B cell (primary cell): ENCODE data around the gene TEX9. TPM values are rescaled to one million over a fixed set of nuclear protein-coding genes. Genes with fewer than 3 reads are reported as not detected.

ENCODE experiments used
- ATAC-seq: fragments of 200-7000 bp; cut with Tn5 transposase; one replicate; pipeline ENCODE4 v1.10.0; 2021; ENCODE audit warnings: low read depth, mild to moderate bottlenecking, moderate number of reproducible peaks, moderate library complexity
- CTCF ChIA-PET: fragments of 350-600 bp; sonication (Branson Sonifier 250); formaldehyde crosslinking; loops from one replicate; lab custom pipeline; 2021; ENCODE audit warnings: antibody characterized with exemption, inconsistent platforms; lab: Charles Lee
- POLR2A ChIA-PET: fragments of 350-600 bp; sonication (Branson Sonifier 250); formaldehyde crosslinking; loops from one replicate; lab custom pipeline; 2021; ENCODE audit warnings: antibody characterized with exemption; lab: Charles Lee
- DNase-seq: peaks from one replicate; pipeline ENCODE4 v3.0.0; 2013
- H2AFZ ChIP-seq: 2 replicates; pipeline ENCODE4 v1.6.1; 2012; ENCODE audit warnings: mild to moderate bottlenecking, low read depth, low read length; ENCODE audit not compliant: insufficient read depth, poor library complexity, severe bottlenecking
- H3K27ac ChIP-seq, 2 donors: 1 replicate in 1 of 2; 2 replicates in 1 of 2; pipeline ENCODE4 v1.5.1; 2012 to 2013; ENCODE audit warnings: low read length in 2 of 2, mild to moderate bottlenecking in 2 of 2, moderate library complexity in 1 of 2
- H3K27me3 ChIP-seq, 4 experiments: fragments of 200-600 bp in 1 of 4; sonication (generic) in 1 of 4; replicated peaks in 1 of 4; 1 replicate in 2 of 4; 2 replicates in 2 of 4; pipeline versions ENCODE4 v1.6.1 to v1.7.0; 2013 to 2016; ENCODE audit warnings: low read length in 3 of 4, mild to moderate bottlenecking in 2 of 4, mixed read lengths in 1 of 4, moderate library complexity in 1 of 4; ENCODE audit not compliant: insufficient read depth in 4 of 4, control insufficient read depth in 3 of 4; ENCODE audit errors: control extremely low read depth in 1 of 4
- H3K36me3 ChIP-seq, 2 experiments: replicated peaks in 1 of 2; 1 replicate in 1 of 2; 2 replicates in 1 of 2; pipeline versions ENCODE4 v1.6.1 to v1.7.1; 2013; ENCODE audit warnings: low read length in 1 of 2; ENCODE audit not compliant: insufficient read depth in 2 of 2, control insufficient read depth in 1 of 2; ENCODE audit errors: control extremely low read depth in 1 of 2, extremely low read depth in 1 of 2
- H3K4me1 ChIP-seq, 2 donors: fragments of 200-600 bp in 1 of 2; sonication (generic) in 1 of 2; 1 replicate in 1 of 2; 2 replicates in 1 of 2; pipeline versions ENCODE4 v1.5.1 to v1.6.1; 2013 to 2017; ENCODE audit warnings: low read length in 2 of 2; ENCODE audit not compliant: control insufficient read depth in 2 of 2, insufficient read depth in 2 of 2
- H3K4me2 ChIP-seq: replicated peaks from 2 replicates; pipeline ENCODE3; 2012; ENCODE audit warnings: mild to moderate bottlenecking, low read depth, low read length; ENCODE audit not compliant: poor library complexity, severe bottlenecking
- H3K4me3 ChIP-seq, 5 experiments: fragments of 200-600 bp in 1 of 5; sonication (generic) in 1 of 5; 1 replicate in 3 of 5; 2 replicates in 2 of 5; pipeline versions ENCODE4 v1.5.1 to v1.7.0; 2011 to 2016; ENCODE audit warnings: low read length in 4 of 5, mild to moderate bottlenecking in 4 of 5, low read depth in 2 of 5, control low read depth in 1 of 5, moderate library complexity in 1 of 5; ENCODE audit not compliant: insufficient read depth in 1 of 5; ENCODE audit errors: control extremely low read depth in 1 of 5, extremely low read depth in 1 of 5
- H3K79me2 ChIP-seq: fragments of 200-600 bp; sonication (generic); one replicate; pipeline ENCODE4 v1.6.0; 2016; ENCODE audit warnings: low read length; ENCODE audit not compliant: control insufficient read depth, insufficient read depth
- H3K9ac ChIP-seq: fragments of 200-600 bp; sonication (generic); 2 replicates; pipeline ENCODE4 v1.6.1; 2017; ENCODE audit warnings: mild to moderate bottlenecking, low read length, moderate library complexity
- H3K9me3 ChIP-seq, 3 donors: one replicate each; pipeline versions ENCODE4 v1.6.1 to v1.7.1; 2013; ENCODE audit warnings: low read length in 2 of 3; ENCODE audit not compliant: control insufficient read depth in 2 of 3, insufficient read depth in 1 of 3; ENCODE audit errors: control extremely low read depth in 1 of 3
- H4K20me1 ChIP-seq: 2 replicates; pipeline ENCODE4 v1.6.0; 2012; ENCODE audit warnings: mild to moderate bottlenecking, low read length; ENCODE audit not compliant: insufficient read depth, control insufficient read depth, poor library complexity, severe bottlenecking
- H3K27ac Mint-ChIP-seq: one replicate; pipeline ENCODE4 v1.8.0; 2021; ENCODE audit warnings: mixed read lengths
- H3K27me3 Mint-ChIP-seq: one replicate; pipeline ENCODE4 v1.8.0; 2021; ENCODE audit warnings: mixed read lengths
- H3K4me1 Mint-ChIP-seq: one replicate; pipeline ENCODE4 v1.8.0; 2021; ENCODE audit warnings: mixed read lengths
- H3K4me3 Mint-ChIP-seq: one replicate; pipeline ENCODE4 v1.8.0; 2021; ENCODE audit warnings: mixed read lengths
- H3K9me3 Mint-ChIP-seq: one replicate; pipeline ENCODE4 v1.8.0; 2022; ENCODE audit warnings: mixed read lengths; ENCODE audit not compliant: insufficient read depth
- CTCF ChIP-seq: fragments of 200-600 bp; IDR thresholded peaks from one replicate; pipeline ENCODE4 v1.8.0; 2022; ENCODE audit warnings: antibody characterized with exemption, mild to moderate bottlenecking
- EZH2 ChIP-seq: IDR thresholded peaks from 2 replicates; pipeline ENCODE4 v1.6.1; 2012; ENCODE audit warnings: borderline replicate concordance, low read depth, mild to moderate bottlenecking, moderate library complexity, low read length; ENCODE audit not compliant: insufficient read depth, poor library complexity, severe bottlenecking
- WGBS: methylation state at CpG from one replicate; pipeline ENCODE4 v1.1.5; 2013; ENCODE audit warnings: missing lambda C conversion rate; ENCODE audit not compliant: insufficient coverage; 5-methylcytosine and 5-hydroxymethylcytosine counted together
- intact Hi-C: fragments of 100-400 bp; cut with micrococcal nuclease; formaldehyde crosslinking; loops from one replicate; pipeline ENCODE4 v1.10.0; 2022
- polyA plus RNA-seq: library from polyadenylated mRNA; depleted of rRNA; stranded (reverse); fragments of >200 nt; gene quantifications from 2 replicates; pipeline ENCODE4 v1.2.3, GENCODE V29; 2012
- total RNA-seq, 2 donors: library from RNA; stranded (reverse); fragments of 120-200 nt in 1 of 2; gene quantifications; 1 replicate in 1 of 2; 2 replicates in 1 of 2; pipeline versions ENCODE4 v1.2.3 to v1.2.4, GENCODE V29; 2013 to 2022

The TEX9 gene
- total and polyA plus RNA-seq, 2 donors (not counting 1 experiment from before 2014, with no cell fraction given) = 7.6 to 43.1 TPM

- intact Hi-C loops = no loop called here
- WGBS = no CpG with 5 or more reads among the region's 3 CpGs
- H3K27ac ChIP-seq = no peak overlapping the region
- ChIA-PET CTCF (no interaction called here), POLR2A (no interaction called here)
- Mint-ChIP-seq H3K27me3 (no peaks in the 10 kb centered on the region), H3K27ac (no peak overlapping the region), H3K4me1 (peaks cover 2% of the 10 kb centered on the region), H3K4me3 (no peak overlapping the region), H3K9me3 (no peaks in the 10 kb centered on the region)
- H3K36me3 ChIP-seq = no peaks in the 10 kb centered on the region
- no peaks in the 10 kb centered on the region for H3K9me3 ChIP-seq
- H4K20me1 ChIP-seq = no peaks in the 10 kb centered on the region
- ATAC-seq (no peak), DNase-seq (no peak)
- no peaks in the 10 kb centered on the region for H3K4me1 ChIP-seq
- no peaks in the 10 kb centered on the region for H3K27me3 ChIP-seq
- H3K79me2 ChIP-seq = no peaks in the 10 kb centered on the region
- H3K4me2 ChIP-seq = no peak overlapping the region
- H3K4me3 ChIP-seq = no peak overlapping the region
- H3K9ac ChIP-seq = no peak overlapping the region
- H2AFZ ChIP-seq = no peak overlapping the region
- TF ChIP-seq CTCF (no peak), EZH2 (no peak)
Measured at GRCh38 chr15:56456229-56456628, 91.0 kb downstream of the TEX9 start.

GRCh38 chr15:56459096-56459495 is 93.9 kb downstream of the TEX9 start:
- H3K27ac ChIP-seq = no peak overlapping the region
- no peak for TF ChIP-seq EZH2
- TF ChIP-seq CTCF = no peak
- ATAC-seq (no peak), DNase-seq (no peak)
- no peak overlapping the region for H3K4me3 ChIP-seq
- no peak overlapping the region for H3K9ac ChIP-seq
- H2AFZ ChIP-seq = no peak overlapping the region
- no peaks in the 10 kb centered on the region for H3K79me2 ChIP-seq
- Mint-ChIP-seq H3K27me3 (no peaks in the 10 kb centered on the region), H3K4me3 (no peak overlapping the region), H3K27ac (no peak overlapping the region), H3K4me1 (peaks cover 2% of the 10 kb centered on the region), H3K9me3 (no peaks in the 10 kb centered on the region)
- H3K27me3 ChIP-seq = no peaks in the 10 kb centered on the region
- ChIA-PET POLR2A (no interaction called here), CTCF (interaction anchor here (1.4 kb wide), 1 partner anchor 9 kb away, joined by 3 read pairs; no protein-coding TSS in a partner anchor)
- WGBS = no CpG with 5 or more reads among the region's 2 CpGs
- no peaks in the 10 kb centered on the region for H3K4me1 ChIP-seq
- intact Hi-C loops = no loop called here
- H3K9me3 ChIP-seq = no peaks in the 10 kb centered on the region
- no peaks in the 10 kb centered on the region for H3K36me3 ChIP-seq
- H4K20me1 ChIP-seq = no peaks in the 10 kb centered on the region
- no peak overlapping the region for H3K4me2 ChIP-seq
